Activated CD4-positive, CD25-positive, alpha-beta regulatory T cell treated with anti-CD3 and anti-CD28 coated beads, Interleukin-2, amount 50 U/mL, for 16 hours (primary cell): ENCODE measurements around the gene DMRTB1.

Source experiments
- DNase-seq: peaks from one replicate; pipeline ENCODE4 v3.0.0-alpha.2; 2020; ENCODE audit warnings: low read depth, low spot score

Gene DMRTB1

GRCh38 chr1:53463961-53464899 lies 5.0 kb downstream of the DMRTB1 start:
- DNase-seq = no peak

GRCh38 chr1:53465023-53465957 lies 6.1 kb downstream of the DMRTB1 start:
- DNase-seq = no peak

GRCh38 chr1:53467391-53467790 lies 8.2 kb downstream of the DMRTB1 start:
- no peak for DNase-seq

- DNase-seq = no peak
Observed at GRCh38 chr1:53468374-53468773, 9.2 kb downstream of the DMRTB1 start.

GRCh38 chr1:53469373-53469772 lies 10.2 kb downstream of the DMRTB1 start:
- DNase-seq = no peak

- DNase-seq = no peak
Observed at GRCh38 chr1:53470155-53470554, 11.0 kb downstream of the DMRTB1 start.

- no peak for DNase-seq
Observed at GRCh38 chr1:53470584-53470983, 11.4 kb downstream of the DMRTB1 start.

GRCh38 chr1:53471000-53471399 lies 11.8 kb downstream of the DMRTB1 start:
- DNase-seq = no peak

- DNase-seq = no peak
Observed at GRCh38 chr1:53473463-53473862, 14.3 kb downstream of the DMRTB1 start.

GRCh38 chr1:53475664-53476063 lies 16.5 kb downstream of the DMRTB1 start:
- no peak for DNase-seq

- no peak for DNase-seq
Observed at GRCh38 chr1:53476579-53476978, 17.4 kb downstream of the DMRTB1 start.

- no peak for DNase-seq
Observed at GRCh38 chr1:53477651-53478501, 18.7 kb downstream of the DMRTB1 start.

GRCh38 chr1:53478502-53478818 lies 19.3 kb downstream of the DMRTB1 start:
- DNase-seq = no peak

GRCh38 chr1:53480678-53481077 lies 21.5 kb downstream of the DMRTB1 start:
- DNase-seq = no peak

- DNase-seq = no peak
Observed at GRCh38 chr1:53481456-53481855, 22.3 kb downstream of the DMRTB1 start.

GRCh38 chr1:53482441-53483153 lies 23.4 kb downstream of the DMRTB1 start:
- no peak for DNase-seq

GRCh38 chr1:53483170-53483569 lies 24.0 kb downstream of the DMRTB1 start:
- DNase-seq = no peak

- no peak for DNase-seq
Observed at GRCh38 chr1:53483656-53484055, 24.5 kb downstream of the DMRTB1 start.

GRCh38 chr1:53484705-53485477 lies 25.7 kb downstream of the DMRTB1 start:
- DNase-seq = no peak
